GM21576 (cell line): Measurements from ENCODE around the gene APOF.
A peak's percentile ranks its signal among the peaks of the same experiment; 100 is the strongest.
"Not testable (repeated sequence)": the region's sequence is repeated elsewhere in the genome, so short reads cannot be mapped to it uniquely, and the experiment has no call there.

ENCODE experiments used
- ATAC-seq: cut with Tn5 transposase; IDR thresholded peaks from one replicate; pipeline ENCODE4 v1.9.1; 2021; ENCODE audit warnings: mild to moderate bottlenecking, moderate library complexity; ENCODE audit not compliant: unreplicated experiment

Gene APOF

DNA sequence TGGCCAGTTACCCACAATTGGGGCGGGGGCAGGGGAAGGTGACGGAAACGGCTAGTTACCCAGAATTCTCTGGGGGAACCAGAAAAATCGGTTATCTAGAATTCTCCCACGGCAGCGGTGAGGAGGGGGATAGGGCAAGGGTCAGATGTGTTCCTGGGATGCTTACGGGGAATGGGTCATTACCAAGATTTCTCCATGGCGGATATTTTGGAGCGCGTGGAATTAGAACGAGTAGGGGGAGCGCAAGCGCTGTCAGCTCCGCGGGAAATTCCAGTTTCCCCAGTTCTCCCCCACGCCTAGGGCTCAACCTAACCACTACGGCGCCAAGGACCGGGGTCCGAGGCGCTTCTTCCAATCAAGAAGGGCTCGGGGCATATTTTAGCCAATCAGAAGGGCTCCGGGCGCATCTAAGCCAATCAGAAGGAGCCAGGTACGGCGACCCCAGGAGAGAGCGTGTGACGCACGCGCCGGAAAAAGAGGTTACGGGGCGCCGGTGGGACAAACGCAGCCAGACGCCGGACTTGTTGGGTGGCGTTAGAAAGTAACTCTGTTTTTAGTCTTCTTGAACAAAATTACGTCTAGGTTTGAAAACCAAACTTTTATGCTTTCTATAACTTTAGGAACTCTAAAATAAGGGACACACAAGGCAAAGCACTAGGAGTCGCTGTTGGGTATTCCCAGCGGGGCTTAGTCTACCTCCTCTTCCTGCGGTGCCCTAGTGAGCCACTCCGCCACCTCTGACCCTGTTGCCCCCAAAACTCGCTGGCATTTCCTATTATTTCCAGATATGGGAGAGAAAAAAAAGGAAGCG lies 28.8 kb downstream of the APOF start, which contains the start of gene PAN2:
Gene PAN2 (minus strand): TSS at position 322 of the 811 bp plus-strand sequence. CDS start 906 bp downstream, outside the sequence.
- ATAC-seq: peak; percentile 88

- no peak for ATAC-seq
Observed at GRCh38 chr12:56333197-56333678, 29.4 kb downstream of the APOF start.

DNA sequence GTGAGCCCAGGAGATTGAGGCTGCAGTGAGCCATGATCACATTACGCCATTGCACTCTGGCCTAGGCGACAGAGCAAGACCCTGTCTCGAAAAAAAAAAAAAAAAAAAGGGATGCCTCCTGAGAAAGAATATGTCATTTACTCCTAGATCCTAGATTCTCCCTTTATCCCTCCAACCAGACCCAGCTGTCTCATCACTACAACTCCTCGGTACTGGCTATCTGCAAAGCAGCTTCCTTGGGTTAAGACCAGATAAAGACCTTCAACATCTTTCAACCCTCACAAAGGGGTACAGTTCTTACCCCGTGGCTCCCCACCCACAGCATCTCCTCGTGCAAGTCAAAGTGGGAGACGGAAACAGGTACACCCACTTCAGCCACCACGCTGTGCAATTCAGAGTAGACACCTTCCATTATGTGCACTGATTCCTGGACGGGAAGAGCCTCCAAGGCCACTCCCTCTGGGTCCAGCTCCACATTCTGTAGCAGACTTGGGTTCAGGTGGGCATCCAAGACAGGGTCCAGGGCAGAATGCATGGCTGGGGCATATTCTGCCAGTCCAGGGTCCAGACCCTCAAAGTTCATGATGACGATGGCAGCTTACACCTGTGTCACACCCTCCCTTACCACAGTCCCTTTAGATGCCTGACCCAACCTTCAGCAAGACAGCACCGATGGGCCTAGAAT lies 30.0 kb downstream of the APOF start:
- ATAC-seq: no peak

DNA sequence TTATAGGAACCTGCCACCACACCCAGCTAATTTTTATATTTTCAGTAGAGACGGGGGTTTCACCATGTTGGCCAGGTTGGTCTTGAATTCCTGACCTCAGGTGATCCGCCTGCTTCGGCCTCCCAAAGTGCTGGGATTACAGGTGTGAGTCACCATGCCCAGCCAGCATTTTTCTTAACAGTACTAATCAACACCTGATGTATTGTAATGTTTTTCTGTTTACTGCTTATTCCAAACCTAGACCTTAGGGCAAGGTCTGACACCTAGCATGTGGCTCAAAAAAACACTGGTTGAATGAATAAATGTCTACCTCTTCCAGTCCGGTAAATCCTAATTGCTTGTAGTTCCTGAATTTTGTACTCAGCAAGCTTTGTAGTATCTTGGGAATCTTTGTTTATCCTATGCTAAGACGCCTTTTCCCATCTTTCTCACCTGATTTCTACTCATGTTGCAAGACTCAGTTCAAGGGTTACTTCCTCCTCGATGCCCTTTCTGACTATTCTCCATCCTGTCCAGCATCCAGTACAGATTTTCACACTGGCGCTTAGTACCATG lies 31.6 kb downstream of the APOF start:
- ATAC-seq: no peak

GRCh38 chr12:56326533-56326932 lies 36.1 kb downstream of the APOF start:
- no peak for ATAC-seq

DNA sequence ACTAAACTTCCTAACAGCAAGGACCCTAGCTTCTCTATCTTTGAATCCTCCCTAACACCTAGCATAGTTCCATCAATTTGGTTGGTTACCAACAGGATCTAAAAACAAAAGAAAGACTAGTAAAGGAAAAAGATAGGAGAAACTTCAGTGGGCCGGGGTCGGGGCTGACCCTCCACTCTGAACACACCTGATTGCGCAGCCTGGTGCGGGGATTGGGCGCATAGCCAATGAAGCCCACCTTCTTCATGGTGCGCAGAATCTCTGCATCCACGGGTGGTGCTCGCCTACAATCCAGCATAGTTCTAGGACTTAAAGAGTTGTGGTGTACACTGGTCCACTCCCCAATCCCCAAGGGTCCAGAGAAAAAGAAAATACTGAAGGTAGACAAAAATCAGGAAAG lies 36.5 kb downstream of the APOF start:
- ATAC-seq: no peak

- no peak for ATAC-seq
Observed at GRCh38 chr12:56324206-56324605, 38.5 kb downstream of the APOF start.

GRCh38 chr12:56321610-56322009 lies 41.0 kb downstream of the APOF start:
- ATAC-seq: not testable (repeated sequence)

GRCh38 chr12:56321027-56321426 lies 41.6 kb downstream of the APOF start:
- no peak for ATAC-seq

- no peak for ATAC-seq
Observed at GRCh38 chr12:56317675-56318074, 45.0 kb downstream of the APOF start.

GRCh38 chr12:56315622-56316473 lies 46.8 kb downstream of the APOF start, which contains the start of gene CNPY2:
TSS of gene CNPY2 (minus strand) at chr12:56315988. CDS start at chr12:56315217, 771 bp downstream.
- peak; percentile 88 for ATAC-seq

GRCh38 chr12:56315249-56315621 lies 47.4 kb downstream of the APOF start:
- ATAC-seq: no peak

DNA sequence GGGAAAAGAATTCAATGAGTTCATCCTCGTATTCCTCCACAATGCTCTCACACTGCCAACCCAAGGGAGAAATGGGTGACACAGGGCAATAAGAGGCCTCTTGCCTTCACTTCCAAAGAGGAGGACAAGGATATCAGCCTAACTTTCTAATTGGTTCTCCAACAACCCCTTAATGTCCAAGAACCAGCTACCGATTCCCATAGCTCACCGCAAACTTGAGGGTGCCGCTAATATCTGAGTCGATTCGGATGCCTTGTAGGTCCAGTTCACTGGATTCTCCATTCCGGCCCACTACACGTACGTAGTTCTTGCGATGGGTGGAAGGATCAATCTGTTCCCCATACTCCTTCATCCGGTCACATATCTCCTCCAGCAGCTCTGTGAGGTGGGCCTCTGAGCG lies 51.7 kb downstream of the APOF start:
- ATAC-seq: no peak
